NCI-H1417 (cell line): ENCODE data around the gene DCST1.
A peak's percentile ranks its signal among the peaks of the same experiment; 100 is the strongest.

Source experiments
- DNase-seq, 3 experiments: peaks; one replicate each; lab custom pipeline; 2025; lab: John Stamatoyannopoulos, UW

Gene DCST1

DNA sequence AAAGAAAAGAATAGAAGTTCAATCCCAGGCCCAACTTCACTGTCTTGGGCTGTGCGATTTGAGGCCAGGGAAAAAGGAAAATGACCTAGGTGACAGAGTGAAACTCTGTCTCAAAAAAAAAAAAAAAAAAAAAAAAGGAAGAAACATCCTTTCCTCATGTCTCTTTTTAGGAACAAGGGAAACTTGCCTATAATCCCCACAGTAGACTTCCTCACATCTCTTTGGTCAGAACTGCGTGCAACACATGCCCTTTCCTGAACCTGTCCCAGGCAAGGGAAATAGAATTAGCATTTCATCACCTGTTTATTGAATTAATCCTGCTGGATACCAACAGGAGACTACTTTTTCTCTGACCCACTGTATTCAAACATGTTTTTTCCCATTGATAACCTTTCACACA, 2.3 kb downstream of the DCST1 start:
- DNase-seq, result no peak

DNA sequence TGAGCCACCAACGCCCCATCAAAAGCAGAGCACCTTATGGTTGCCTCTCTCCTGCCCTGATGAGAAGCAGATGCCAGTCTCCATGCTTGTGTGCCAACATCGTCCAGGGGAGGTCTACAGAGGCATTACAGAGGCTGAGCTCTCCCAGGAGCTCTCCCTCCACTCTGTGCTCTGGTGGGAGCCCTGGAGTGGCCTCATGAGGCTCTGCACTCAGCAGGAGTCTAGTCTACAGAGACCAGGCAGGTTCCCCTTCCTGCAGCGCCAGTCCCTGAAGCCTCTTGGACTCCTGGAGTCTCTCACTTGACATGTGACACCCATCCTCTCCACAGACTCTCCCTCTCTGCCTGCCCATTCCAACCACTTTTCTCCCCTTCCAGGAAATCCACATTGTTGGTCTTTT, 3.4 kb downstream of the DCST1 start:
- no peak for DNase-seq

DNA sequence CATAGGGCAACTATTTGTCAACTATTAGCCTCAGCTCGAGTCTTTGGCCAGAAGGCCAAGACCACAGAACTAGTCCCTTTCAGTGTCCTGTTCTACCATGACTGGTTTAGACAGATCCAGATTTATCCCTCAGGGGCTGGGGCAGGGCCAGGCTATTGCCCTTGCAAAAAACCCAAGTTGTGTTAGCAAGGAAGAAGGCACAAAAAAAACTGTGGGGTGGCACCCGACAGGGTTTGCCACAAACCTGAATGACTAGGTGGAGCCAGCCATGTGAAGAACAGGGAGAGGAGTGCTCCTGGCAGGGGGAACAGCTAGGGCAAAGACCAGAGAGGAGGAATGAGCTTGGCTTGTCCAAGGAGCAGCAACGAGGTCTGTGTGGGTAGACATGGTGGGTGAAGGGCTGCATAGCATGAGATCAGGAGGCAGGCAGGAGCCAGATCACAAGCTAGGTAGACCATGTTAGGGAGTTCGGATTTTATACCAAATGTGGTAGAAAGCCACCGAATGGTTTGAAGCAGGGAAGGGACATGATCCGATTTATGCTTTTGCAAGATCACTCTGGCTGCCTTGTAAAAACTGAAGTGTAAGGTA, 4.3 kb downstream of the DCST1 start:
- DNase-seq, result no peak

DNA sequence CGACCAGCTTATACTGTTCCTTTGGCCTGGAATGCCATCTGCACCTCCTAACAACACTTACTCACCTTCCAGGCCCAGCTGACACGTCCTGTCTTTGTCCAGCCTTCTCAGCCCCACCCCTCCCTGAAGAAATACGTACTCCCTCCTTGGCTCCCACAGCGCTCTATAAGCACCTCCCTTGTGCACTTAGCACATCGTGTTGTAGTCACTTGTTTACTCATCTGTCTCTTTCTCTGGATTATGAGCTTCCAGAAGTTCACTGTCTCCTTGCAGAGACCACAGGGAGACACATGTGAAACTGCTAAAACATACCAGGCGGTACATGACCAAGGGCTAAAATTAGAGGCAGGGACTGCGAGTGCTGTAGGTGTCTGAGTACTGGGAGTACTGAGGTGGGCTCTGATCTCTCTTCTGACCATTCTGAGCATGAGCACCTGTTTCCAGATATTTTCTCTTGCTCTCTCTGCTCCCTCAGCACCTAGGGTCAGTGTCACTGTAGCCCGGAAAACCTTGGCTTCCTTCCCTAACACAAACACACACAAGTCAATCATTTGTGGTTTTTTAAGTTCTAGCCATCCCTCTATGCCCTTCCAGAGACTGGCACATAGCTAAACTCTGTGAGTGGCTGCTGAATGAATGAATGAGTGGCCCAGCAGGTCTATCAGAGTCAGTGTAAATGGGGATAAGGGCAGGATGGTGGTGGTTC, 5.1 kb downstream of the DCST1 start:
- no peak for DNase-seq

DNA sequence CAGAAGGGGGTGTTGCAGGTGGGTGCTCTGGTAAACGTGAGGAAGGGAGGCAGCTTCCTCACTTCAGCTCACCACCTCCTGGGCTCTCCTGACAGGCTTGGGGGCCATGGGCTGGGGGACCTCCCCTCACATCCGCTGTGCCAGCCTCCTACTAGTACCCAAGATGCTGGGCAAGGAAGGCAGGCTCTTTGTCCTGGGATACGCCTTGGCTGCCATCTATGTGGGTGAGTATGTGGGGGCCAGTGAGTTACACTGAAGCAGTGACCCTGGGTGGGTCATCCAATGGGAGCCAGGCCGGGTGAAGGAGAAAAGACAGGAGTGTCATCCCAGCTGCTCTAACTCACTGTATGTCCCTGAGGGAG, 5.7 kb downstream of the DCST1 start:
- DNase-seq, result no peak

DNA sequence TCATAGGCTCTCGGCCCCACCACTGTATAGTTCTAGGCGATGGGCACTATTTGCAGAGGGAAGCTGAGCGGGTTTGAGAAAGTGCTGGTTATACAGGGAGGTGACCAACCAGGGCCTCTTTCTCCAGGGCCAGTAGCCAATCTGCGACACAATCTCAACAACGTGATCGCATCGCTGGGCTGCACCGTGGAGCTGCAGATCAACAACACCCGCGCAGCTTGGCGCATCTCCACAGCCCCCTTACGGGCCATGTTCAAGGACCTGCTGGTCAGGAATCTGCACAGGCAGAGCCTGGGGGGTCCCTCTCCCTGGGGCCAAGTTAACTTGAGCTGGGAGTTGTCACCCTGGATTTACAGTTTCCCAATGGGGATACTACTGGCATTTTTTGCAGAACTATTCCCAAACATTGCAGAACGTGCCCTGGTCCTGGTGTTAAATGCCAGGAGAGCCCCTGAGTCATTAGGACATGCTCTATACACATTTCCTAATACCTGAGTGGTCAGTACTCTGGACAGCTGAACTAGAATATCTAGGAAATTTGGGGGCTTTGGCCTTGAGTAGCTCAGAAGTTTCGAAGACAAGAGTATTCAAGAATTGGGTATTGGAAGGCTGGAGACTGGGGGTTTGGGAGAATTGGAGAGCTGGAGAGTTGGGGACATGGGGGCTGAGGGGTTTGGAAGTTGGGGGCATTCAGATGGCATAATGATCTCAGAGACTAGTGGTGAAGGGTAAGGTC, 6.9 kb downstream of the DCST1 start:
- no peak for DNase-seq

DNA sequence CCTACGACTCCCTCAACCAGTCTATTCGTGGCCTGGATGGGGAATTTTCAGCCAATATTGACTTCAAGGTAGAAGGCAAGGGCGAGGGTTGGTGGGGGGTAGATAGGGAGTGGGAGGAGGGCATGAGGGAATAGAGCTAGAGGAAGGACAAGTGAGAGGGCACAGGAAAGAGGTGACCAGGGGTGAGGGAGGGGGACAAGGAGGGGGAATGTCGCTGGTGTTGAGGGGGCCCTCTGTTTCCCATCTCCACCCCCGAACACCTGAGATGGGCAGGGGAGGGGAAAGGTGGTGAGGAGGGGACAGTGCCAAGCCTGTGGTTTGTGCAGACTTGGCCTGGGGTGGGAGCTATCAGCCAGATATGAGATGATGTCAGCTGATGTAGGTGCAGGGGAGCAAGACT, 9.2 kb downstream of the DCST1 start:
- DNase-seq, result no peak

DNA sequence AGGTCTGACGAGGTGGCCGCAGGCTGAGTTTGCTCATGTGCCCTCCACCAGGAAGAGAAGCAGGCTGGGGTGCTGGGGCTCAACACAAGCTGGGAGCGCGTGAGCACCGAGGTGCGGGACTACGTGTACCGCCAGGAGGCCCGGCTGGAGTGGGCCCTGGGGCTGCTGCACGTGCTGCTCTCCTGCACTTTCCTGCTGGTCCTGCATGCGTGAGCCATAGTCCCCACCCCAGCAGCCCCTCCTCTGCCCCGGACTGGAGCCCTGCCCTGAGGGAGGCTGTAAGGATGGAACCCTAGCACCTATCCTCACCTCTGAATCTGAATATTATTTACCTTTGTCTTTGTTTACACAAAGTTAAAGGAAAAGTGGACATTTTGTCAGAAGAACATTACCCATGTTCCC, 9.7 kb downstream of the DCST1 start:
- peak in 1 of 3 experiments; percentile 16 for DNase-seq

DNA sequence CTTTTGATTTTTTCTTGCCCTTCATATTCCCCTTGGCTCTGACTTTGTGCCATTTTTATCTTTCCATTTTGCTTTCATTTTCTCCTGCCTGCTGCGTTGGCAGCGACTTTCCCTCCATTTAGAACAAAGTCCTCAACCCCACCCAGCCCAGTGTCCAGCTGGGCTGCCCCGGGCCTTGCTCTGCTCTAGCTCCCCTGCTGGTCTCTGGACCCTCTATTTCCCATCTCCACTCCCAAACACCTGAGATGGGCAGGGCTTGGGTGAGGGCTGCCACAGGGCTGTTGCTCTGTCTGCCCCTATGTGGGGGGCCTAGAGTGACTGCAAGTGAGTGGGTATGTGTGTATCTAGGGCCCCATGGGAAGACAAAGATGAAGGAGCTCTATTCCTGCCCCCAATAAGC, 10.2 kb downstream of the DCST1 start:
- no peak for DNase-seq

DNA sequence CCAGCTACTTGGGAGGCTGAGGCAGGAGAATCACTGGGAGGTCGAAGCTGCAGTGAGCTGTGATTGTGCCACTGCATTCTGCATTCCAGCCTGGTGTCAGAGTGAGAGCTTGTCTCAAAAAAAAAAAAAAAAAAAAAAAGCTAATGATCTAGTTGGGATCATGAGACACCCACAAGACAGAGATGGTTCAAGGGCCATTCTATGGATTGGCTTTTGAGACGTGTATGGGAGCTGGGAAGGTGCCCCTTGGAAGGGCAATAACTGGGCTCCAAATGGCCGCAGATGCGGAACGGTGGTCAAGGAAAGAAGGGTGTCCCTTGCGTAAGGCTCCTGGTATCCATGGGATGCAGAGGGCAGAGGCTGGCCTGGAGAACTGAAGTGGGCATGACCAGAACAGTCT, 10.7 kb downstream of the DCST1 start:
- DNase-seq, result no peak

DNA sequence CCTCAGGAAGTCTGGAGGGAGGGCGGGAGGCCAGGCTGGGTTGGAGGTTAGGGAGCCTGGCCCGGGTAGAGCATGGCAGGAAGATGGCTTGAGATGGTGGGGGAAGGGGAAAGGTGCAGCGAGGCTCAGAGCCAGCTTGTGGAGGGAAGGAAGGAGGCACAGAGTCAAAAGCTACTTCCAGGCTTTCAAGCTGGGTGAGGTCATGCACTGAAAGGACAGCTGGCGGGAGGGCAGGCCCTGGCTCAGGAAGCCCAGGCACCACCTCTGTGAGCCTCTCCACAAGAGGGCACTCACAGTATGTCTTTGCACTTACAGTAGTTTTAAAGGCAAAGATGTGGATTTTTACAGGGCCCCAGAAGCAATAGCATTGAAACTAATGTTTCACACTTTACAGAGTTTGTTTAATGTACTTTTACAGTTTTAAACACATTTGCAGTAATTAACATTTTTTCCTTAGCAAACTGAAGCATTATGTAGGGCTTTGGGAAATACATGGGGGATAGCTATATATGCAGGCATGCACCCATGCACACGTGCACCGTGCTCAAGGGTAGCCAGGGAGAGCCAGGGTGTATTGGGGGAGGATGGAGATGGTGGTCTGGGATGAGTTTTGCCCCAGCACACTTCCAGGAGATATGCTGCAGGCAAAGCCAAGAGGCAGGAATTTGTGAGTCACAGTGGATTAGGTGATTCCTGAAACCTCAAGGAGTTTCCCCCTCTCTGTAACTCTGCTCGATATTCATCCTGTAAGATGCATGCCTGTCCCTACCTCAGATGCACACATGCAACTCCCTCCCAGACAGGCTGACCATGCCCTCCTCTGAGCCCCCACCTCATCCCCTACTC, 11.4 kb downstream of the DCST1 start:
- DNase-seq, result peak; percentile 52 to 75 (median 72)

DNA sequence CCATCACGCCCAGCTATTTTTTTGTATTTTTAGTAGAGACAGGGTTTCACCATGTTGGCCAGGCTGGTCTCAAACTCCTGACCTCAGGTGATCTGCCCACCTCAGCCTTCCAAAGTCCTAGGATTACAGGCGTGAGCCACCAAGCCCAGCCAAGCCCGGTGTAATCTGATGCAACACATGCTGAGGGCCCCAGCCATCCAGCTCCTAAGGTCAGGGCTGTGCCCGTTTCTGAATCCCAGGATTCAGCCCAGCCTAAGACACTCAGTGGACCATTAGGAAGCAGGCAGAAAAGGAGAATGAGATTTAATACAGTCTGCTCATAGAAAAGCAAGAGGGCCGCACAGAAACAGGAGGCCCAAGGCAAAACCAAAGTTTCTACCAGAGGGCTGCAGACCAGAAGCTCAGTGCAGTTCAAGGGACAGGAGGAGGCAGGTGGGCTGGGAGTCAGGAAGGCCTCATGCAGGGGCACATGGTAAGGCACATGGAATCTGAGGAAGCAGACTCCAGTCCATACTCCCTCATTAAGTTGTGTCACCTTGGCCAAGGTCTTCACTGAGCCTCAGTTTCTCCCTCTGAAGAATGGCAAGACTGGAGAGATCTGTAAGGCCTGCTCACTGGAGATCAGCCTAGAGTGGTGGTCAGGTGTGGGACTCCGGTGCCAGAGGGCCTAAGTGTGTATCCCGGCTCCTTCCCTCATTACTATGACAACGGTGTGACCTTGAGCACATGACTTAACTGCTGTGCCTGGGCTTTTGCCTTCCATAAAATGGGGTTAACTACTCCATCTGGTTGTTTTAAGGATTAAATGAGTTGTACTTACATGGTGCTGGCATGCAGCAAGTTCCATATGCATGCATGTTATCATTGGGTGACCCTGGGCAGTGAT, 15.1 kb downstream of the DCST1 start:
- DNase-seq, result no peak

DNA sequence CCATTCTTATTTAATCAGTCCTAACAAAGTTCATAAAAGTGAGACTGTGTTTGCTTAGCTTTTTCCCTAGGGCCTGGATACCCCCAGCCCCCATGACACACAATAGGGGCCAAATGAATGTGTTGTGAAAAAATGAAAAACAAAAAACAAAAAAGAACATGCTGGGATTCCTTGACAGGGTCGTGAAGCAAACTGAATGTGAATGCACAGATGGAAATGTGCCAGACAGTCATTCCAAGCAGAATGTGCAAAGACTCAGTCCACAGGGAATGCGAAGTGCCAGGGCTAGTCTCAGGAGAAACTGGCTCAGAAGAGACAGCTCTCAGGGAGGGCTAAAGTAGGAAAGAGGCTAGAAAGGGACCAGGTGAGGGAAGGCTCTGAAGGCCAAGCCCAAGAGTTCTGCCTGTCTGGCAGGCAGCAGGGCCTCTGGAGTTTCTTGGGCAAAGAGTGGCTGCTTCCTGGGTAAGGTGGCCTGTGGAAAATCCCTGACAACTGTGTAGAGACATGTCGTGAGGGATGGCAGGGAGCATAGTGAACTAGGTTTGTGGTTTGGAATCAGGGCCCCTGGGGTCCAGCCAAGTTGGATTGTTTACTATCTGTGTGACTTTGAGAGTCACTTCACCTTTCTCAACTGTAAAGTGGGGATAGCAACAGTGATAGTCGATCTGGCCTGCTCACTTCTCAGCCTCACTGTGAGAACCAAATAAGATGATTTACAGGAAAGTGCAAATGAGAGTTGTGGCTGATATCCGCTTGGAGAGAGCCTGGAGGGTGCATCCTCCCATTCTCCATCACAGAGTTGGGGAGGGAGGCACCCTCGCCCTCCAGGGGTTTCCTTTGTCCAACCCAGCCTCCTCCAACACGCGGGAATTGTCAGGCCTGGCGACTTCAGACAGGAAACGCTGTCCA, 16.3 kb downstream of the DCST1 start:
- DNase-seq, result peak in 1 of 3 experiments; percentile 71

DNA sequence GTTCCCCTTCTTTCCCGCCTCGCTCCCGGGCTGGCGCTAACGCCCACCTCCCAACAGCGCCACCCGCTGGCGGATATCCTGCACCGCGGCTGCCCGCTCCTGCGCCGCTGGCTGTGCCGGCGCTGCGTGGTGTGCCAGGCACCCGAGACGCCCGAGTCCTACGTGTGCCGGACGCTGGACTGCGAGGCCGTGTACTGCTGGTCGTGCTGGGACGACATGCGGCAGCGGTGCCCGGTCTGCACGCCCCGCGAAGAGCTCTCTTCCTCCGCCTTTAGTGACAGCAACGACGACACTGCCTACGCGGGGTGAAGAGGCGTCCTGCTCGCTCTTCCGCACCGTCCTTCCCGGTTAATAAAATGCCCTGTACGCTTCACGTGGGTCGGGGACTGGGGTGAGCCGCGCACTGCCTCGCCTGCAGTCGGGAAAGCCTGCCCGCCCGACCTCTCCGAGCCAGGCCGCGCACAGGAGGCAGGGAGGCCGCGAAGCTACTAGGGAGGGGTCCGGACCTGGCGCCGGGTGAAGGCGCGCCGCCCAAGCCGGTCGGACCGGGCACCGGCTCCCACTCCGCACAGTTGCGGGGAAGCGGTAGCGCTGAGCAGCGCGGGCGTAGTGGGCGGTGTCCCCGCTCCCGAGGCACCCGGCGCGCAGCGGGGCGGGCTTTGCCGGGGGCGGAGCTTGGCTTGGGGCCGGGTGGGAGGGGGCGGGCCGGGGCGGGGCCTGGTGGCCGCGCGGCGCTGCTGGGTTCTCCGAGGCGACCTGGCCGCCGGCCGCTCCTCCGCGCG, 17.1 kb downstream of the DCST1 start, which contains the start of gene ADAM15:
TSS of gene ADAM15 (plus strand) at position 757 of the 782 bp plus-strand sequence. CDS start 71 bp downstream, outside the sequence.
- DNase-seq, result peak; percentile 86 to 94 (median 93)

DNA sequence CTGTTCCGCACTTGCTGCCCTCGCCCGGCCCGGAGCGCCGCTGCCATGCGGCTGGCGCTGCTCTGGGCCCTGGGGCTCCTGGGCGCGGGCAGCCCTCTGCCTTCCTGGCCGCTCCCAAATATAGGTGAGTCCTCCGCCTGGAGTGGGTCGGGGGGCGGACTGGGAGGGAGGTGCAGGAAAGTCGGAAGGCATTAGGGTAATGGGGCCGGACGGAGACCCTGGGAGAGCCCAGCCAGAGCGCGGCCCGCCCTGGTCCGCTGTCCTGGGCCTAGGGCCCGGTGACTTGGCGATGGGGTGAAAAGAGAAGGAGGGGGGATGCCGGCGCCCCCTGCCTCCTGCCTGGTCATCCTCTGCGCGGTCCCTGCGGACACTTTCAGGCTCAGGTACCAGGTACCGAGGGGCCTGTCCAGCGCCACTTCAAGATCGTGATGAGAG, 17.7 kb downstream of the DCST1 start:
- DNase-seq, result peak in 1 of 3 experiments; percentile 70

DNA sequence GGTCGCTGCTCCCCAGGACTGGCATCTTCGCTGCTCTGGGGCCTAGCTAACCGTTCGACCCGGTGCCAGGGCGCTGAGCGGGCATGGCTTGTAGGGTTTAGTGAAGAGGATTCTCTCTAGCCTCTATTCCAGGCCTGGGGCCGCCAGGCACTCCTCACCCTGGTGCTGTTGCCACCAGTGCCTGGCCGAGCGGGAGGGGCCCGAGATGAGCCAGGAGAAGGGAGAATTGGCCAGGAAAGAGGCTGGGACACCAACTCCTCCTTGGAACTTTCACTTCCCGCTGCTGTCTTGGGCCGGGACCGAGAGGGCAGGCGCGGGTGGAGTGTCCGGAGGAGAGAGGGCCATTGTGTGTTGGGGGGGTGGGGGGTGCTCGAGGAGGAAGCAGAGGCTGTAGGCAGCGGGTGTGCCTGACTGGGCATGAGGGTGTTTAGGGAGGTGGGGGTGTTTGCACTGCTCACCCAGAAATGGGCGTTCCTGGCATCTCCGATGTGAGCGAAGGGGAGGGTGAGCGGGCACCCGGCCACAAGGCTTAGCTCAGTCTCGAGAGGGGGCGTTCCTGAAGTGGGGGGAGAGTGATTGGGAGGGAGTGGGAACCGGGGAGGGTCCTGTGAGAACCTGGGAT, 18.3 kb downstream of the DCST1 start:
- peak; percentile 57 to 72 (median 69) for DNase-seq

DNA sequence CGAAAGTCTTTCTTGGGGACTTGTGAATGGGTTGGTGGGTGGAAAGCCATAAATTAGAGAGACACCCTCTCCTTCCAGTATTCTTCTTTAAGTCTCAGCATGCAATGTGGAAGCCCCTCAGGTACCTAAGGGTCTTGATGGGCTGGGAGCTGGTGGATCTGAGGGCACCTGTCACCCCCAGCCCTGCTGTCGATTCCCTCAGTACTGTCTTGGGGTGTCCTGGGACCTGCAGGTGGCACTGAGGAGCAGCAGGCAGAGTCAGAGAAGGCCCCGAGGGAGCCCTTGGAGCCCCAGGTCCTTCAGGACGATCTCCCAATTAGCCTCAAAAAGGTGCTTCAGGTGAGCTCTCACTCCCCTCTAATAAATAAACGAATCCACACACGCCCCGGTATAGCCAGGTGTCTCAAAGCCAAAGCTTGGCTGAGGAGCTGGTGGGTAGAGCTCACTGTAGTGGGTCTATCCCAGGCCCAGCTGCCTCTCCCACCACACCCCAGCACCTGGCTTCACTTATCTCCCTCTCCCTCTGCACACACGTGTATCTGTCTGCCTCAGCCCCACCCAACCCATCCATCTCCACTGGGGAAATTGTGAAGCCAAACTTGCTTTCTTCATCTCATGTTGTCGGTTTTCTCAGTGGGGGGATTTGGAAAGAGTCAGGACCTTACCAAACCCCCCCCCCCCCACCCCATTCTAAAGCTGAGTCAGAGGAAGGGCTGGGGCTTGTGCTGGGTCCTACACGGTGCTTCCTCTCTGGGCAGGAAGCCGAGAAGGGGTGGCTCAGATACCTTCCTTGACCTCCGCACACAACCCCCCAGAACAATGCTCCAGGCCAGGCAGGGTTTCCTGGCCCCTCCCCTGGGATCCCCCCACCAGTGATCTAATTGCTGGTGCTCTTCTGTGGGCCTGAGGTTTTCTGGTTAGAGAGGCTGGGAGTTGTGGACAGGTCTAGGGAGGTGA, 19.1 kb downstream of the DCST1 start:
- DNase-seq, result peak; percentile 33 to 82 (median 64)
